ENCODE measurements around the gene POMGNT1. TPM values are rescaled to one million over a fixed set of nuclear protein-coding genes. Genes with fewer than 3 reads are reported as not detected.

The POMGNT1 gene
- total and polyA plus RNA-seq, 2 of the 13 experiments (the other 11 are each of a cell fraction or from before 2014, with no cell fraction given): 33.9 to 46.8 TPM

- TF ChIP-seq, protein P1, sequence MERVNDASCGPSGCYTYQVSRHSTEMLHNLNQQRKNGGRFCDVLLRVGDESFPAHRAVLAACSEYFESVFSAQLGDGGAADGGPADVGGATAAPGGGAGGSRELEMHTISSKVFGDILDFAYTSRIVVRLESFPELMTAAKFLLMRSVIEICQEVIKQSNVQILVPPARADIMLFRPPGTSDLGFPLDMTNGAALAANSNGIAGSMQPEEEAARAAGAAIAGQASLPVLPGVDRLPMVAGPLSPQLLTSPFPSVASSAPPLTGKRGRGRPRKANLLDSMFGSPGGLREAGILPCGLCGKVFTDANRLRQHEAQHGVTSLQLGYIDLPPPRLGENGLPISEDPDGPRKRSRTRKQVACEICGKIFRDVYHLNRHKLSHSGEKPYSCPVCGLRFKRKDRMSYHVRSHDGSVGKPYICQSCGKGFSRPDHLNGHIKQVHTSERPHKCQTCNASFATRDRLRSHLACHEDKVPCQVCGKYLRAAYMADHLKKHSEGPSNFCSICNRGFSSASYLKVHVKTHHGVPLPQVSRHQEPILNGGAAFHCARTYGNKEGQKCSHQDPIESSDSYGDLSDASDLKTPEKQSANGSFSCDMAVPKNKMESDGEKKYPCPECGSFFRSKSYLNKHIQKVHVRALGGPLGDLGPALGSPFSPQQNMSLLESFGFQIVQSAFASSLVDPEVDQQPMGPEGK (CRISPR knock-in tag; IDR thresholded peaks at IDR 0.05): 0 out of 2 replicates have a peak, but pooled peaks have one; percentile 14
- TF ChIP-seq ZNF350 (CRISPR knock-in tag; IDR thresholded peaks at IDR 0.05; ENCODE audit: borderline replicate concordance, low read depth): peak; percentile 19; the same call in 1 of the 2 replicates
- no peak for TF ChIP-seq ZSCAN29 (CRISPR knock-in tag; conservative IDR thresholded peaks at IDR 0.05)
- TF ChIP-seq, protein P2, sequence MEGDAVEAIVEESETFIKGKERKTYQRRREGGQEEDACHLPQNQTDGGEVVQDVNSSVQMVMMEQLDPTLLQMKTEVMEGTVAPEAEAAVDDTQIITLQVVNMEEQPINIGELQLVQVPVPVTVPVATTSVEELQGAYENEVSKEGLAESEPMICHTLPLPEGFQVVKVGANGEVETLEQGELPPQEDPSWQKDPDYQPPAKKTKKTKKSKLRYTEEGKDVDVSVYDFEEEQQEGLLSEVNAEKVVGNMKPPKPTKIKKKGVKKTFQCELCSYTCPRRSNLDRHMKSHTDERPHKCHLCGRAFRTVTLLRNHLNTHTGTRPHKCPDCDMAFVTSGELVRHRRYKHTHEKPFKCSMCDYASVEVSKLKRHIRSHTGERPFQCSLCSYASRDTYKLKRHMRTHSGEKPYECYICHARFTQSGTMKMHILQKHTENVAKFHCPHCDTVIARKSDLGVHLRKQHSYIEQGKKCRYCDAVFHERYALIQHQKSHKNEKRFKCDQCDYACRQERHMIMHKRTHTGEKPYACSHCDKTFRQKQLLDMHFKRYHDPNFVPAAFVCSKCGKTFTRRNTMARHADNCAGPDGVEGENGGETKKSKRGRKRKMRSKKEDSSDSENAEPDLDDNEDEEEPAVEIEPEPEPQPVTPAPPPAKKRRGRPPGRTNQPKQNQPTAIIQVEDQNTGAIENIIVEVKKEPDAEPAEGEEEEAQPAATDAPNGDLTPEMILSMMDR (CRISPR knock-in tag; IDR thresholded peaks at IDR 0.05): peak; percentile 85
- TF ChIP-seq ZBTB38 (CRISPR knock-in tag; IDR thresholded peaks at IDR 0.05): no peak
- no peak for TF ChIP-seq ATF7 (IDR thresholded peaks at IDR 0.05)
- no peak for TF ChIP-seq ATF7 (CRISPR knock-in tag; IDR thresholded peaks at IDR 0.05)
- no peak for TF ChIP-seq ZNF605 (CRISPR knock-in tag; IDR thresholded peaks at IDR 0.05)
- no peak for TF ChIP-seq MAZ (IDR thresholded peaks at IDR 0.05; ENCODE audit: borderline replicate concordance, low read depth, low read length)
- peak; percentile 21; the same call in 1 of the 2 replicates for TF ChIP-seq MAZ (CRISPR knock-in tag; IDR thresholded peaks at IDR 0.05; ENCODE audit: low read depth)
- TF ChIP-seq NONO (IDR thresholded peaks at IDR 0.05): no peak
- TF ChIP-seq NONO (CRISPR knock-in tag; conservative IDR thresholded peaks at IDR 0.05): 0 out of 2 replicates have a peak, but pooled peaks have one; percentile 11
- TF ChIP-seq ZSCAN21 (CRISPR knock-in tag; IDR thresholded peaks at IDR 0.05; ENCODE audit: borderline replicate concordance): 0 out of 2 replicates have a peak, but pooled peaks have one; percentile 31
- TF ChIP-seq SMAD9 (CRISPR knock-in tag; IDR thresholded peaks at IDR 0.05): no peak
- peak; percentile 38; the same call in 1 of the 2 replicates for TF ChIP-seq ZFP91 (CRISPR knock-in tag; IDR thresholded peaks at IDR 0.05; ENCODE audit: borderline replicate concordance)
- TF ChIP-seq, protein P3, sequence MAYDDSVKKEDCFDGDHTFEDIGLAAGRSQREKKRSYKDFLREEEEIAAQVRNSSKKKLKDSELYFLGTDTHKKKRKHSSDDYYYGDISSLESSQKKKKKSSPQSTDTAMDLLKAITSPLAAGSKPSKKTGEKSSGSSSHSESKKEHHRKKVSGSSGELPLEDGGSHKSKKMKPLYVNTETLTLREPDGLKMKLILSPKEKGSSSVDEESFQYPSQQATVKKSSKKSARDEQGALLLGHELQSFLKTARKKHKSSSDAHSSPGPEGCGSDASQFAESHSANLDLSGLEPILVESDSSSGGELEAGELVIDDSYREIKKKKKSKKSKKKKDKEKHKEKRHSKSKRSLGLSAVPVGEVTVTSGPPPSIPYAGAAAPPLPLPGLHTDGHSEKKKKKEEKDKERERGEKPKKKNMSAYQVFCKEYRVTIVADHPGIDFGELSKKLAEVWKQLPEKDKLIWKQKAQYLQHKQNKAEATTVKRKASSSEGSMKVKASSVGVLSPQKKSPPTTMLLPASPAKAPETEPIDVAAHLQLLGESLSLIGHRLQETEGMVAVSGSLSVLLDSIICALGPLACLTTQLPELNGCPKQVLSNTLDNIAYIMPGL (CRISPR knock-in tag; IDR thresholded peaks at IDR 0.05; ENCODE audit: borderline replicate concordance in 1 of 2, low read depth in 1 of 2): 0 out of 4 replicates have a peak, but pooled peaks of 1 of the 2 experiments have one; percentile 33
- 0 out of 2 replicates have a peak, but pooled peaks have one; percentile 2 for TF ChIP-seq HDAC1 (CRISPR knock-in tag; IDR thresholded peaks at IDR 0.05)
- peak; percentile 42 for TF ChIP-seq RARA (CRISPR knock-in tag; IDR thresholded peaks at IDR 0.05)
- peak; percentile 13; the same call in 1 of the 2 replicates for TF ChIP-seq ZNF619 (CRISPR knock-in tag; IDR thresholded peaks at IDR 0.05)
- 0 out of 2 replicates have a peak, but pooled peaks have one; percentile 10 for TF ChIP-seq ZFY (CRISPR knock-in tag; IDR thresholded peaks at IDR 0.05)
- TF ChIP-seq SAP130 (CRISPR knock-in tag; IDR thresholded peaks at IDR 0.05; ENCODE audit: low read depth): peak; percentile 44; the same call in 1 of the 2 replicates
- TF ChIP-seq POLR2AphosphoS2 (IDR thresholded peaks at IDR 0.05; ENCODE audit: low read depth, low read length): no peak
- no peak for TF ChIP-seq HOXA5 (CRISPR knock-in tag; IDR thresholded peaks at IDR 0.05)
- peak; percentile 26; the same call in 1 of the 2 replicates for TF ChIP-seq ZFX (CRISPR knock-in tag; IDR thresholded peaks at IDR 0.05; ENCODE audit: low read depth)
Measured at GRCh38 chr1:46180082-46180616, 18.1 kb downstream of the POMGNT1 start (continued).

Measured in HepG2 (cell line).